Measurements from ENCODE around the gene GDI1. TPM values are rescaled to one million over a fixed set of nuclear protein-coding genes. Genes with fewer than 3 reads are reported as not detected.

The GDI1 gene
- total and polyA plus RNA-seq, 9 of the 15 experiments (the other 6 are each of a cell fraction or from before 2014, with no cell fraction given): 0.97 to 82.6 (median 37.5) TPM

DNA sequence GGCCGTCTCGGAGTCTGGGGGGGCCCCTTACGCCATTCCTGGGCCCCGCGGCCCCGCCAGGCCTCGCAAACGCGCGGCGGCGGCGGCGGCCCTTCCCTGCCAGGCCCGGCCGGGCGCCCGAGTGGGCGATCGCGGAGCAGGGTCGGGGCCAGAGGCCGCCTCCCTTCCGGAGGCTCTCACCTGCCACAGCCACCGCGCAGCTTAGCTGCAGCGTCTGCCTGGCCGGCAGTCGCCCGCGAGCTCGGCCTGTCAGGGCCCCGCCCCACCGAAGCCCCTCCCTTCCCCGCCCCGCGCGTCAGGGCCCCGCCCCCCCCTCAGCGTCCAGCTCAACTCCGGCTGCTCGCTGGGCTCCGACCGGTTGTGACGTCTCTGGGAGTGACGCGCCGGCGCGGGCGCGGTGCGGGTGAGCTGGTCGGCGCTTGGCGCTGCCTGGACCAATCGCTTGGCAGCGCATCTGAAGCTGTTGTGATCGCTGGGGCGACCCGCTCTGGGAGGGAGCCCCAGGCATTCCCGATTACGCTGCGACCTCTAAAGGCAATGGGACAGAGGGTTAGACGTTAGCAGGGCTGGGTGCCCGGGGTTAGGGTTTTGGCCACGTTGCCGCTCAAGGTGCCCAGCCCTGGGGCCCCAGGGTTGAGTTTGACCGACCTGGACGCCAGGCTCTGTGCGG lies 53.6 kb downstream of the GDI1 start, which contains the start of gene SLC10A3 (continued):
- no peak for TF ChIP-seq ETS2 (tag; IDR thresholded peaks at IDR 0.05; ENCODE audit: borderline replicate concordance, poor library complexity, severe bottlenecking)
- TF ChIP-seq CREM (IDR thresholded peaks at IDR 0.05; ENCODE audit: low read depth): peak; percentile 95
- no peak for TF ChIP-seq TARDBP (IDR thresholded peaks at IDR 0.05)
- TF ChIP-seq ETV5 (CRISPR knock-in tag; IDR thresholded peaks at IDR 0.05; ENCODE audit: low read depth): peak; percentile 30; the same call in 1 of the 2 replicates
- no peak for TF ChIP-seq CREBBP (IDR thresholded peaks at IDR 0.05; ENCODE audit: low read depth, low read length)
- no peak for TF ChIP-seq KAT7 (CRISPR knock-in tag; IDR thresholded peaks at IDR 0.05; ENCODE audit: borderline replicate concordance)
- TF ChIP-seq, protein P1, sequence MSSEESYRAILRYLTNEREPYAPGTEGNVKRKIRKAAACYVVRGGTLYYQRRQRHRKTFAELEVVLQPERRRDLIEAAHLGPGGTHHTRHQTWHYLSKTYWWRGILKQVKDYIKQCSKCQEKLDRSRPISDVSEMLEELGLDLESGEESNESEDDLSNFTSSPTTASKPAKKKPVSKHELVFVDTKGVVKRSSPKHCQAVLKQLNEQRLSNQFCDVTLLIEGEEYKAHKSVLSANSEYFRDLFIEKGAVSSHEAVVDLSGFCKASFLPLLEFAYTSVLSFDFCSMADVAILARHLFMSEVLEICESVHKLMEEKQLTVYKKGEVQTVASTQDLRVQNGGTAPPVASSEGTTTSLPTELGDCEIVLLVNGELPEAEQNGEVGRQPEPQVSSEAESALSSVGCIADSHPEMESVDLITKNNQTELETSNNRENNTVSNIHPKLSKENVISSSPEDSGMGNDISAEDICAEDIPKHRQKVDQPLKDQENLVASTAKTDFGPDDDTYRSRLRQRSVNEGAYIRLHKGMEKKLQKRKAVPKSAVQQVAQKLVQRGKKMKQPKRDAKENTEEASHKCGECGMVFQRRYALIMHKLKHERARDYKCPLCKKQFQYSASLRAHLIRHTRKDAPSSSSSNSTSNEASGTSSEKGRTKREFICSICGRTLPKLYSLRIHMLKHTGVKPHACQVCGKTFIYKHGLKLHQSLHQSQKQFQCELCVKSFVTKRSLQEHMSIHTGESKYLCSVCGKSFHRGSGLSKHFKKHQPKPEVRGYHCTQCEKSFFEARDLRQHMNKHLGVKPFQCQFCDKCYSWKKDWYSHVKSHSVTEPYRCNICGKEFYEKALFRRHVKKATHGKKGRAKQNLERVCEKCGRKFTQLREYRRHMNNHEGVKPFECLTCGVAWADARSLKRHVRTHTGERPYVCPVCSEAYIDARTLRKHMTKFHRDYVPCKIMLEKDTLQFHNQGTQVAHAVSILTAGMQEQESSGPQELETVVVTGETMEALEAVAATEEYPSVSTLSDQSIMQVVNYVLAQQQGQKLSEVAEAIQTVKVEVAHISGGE (CRISPR knock-in tag; IDR thresholded peaks at IDR 0.05): peak in 1 of 3 experiments; percentile 58; a peak in 1 of 6 replicates
- no peak for TF ChIP-seq ZNF76 (CRISPR knock-in tag; IDR thresholded peaks at IDR 0.05; ENCODE audit: borderline replicate concordance)
- TF ChIP-seq BHLHE40 (IDR thresholded peaks at IDR 0.05; ENCODE audit: low read length): no peak
- no peak for TF ChIP-seq NR2C2 (CRISPR knock-in tag; IDR thresholded peaks at IDR 0.05)
- peak; percentile 60; the same call in 1 of the 2 replicates for TF ChIP-seq NR2C2 (tag; IDR thresholded peaks at IDR 0.05)
- TF ChIP-seq HNRNPLL (IDR thresholded peaks at IDR 0.05; ENCODE audit: low read depth, low read length, poor library complexity, severe bottlenecking): peak; percentile 22
- TF ChIP-seq, protein P2, sequence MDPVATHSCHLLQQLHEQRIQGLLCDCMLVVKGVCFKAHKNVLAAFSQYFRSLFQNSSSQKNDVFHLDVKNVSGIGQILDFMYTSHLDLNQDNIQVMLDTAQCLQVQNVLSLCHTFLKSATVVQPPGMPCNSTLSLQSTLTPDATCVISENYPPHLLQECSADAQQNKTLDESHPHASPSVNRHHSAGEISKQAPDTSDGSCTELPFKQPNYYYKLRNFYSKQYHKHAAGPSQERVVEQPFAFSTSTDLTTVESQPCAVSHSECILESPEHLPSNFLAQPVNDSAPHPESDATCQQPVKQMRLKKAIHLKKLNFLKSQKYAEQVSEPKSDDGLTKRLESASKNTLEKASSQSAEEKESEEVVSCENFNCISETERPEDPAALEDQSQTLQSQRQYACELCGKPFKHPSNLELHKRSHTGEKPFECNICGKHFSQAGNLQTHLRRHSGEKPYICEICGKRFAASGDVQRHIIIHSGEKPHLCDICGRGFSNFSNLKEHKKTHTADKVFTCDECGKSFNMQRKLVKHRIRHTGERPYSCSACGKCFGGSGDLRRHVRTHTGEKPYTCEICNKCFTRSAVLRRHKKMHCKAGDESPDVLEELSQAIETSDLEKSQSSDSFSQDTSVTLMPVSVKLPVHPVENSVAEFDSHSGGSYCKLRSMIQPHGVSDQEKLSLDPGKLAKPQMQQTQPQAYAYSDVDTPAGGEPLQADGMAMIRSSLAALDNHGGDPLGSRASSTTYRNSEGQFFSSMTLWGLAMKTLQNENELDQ (CRISPR knock-in tag; IDR thresholded peaks at IDR 0.05; ENCODE audit: borderline replicate concordance): no peak
- TF ChIP-seq BDP1 (IDR thresholded peaks at IDR 0.05; ENCODE audit: insufficient read depth, insufficient read length): no peak
- 0 out of 2 replicates have a peak, but pooled peaks have one; percentile 9 for TF ChIP-seq L3MBTL2 (IDR thresholded peaks at IDR 0.05)
- TF ChIP-seq DIDO1 (tag; IDR thresholded peaks at IDR 0.05; ENCODE audit: low read depth): no peak
- TF ChIP-seq, protein P3, sequence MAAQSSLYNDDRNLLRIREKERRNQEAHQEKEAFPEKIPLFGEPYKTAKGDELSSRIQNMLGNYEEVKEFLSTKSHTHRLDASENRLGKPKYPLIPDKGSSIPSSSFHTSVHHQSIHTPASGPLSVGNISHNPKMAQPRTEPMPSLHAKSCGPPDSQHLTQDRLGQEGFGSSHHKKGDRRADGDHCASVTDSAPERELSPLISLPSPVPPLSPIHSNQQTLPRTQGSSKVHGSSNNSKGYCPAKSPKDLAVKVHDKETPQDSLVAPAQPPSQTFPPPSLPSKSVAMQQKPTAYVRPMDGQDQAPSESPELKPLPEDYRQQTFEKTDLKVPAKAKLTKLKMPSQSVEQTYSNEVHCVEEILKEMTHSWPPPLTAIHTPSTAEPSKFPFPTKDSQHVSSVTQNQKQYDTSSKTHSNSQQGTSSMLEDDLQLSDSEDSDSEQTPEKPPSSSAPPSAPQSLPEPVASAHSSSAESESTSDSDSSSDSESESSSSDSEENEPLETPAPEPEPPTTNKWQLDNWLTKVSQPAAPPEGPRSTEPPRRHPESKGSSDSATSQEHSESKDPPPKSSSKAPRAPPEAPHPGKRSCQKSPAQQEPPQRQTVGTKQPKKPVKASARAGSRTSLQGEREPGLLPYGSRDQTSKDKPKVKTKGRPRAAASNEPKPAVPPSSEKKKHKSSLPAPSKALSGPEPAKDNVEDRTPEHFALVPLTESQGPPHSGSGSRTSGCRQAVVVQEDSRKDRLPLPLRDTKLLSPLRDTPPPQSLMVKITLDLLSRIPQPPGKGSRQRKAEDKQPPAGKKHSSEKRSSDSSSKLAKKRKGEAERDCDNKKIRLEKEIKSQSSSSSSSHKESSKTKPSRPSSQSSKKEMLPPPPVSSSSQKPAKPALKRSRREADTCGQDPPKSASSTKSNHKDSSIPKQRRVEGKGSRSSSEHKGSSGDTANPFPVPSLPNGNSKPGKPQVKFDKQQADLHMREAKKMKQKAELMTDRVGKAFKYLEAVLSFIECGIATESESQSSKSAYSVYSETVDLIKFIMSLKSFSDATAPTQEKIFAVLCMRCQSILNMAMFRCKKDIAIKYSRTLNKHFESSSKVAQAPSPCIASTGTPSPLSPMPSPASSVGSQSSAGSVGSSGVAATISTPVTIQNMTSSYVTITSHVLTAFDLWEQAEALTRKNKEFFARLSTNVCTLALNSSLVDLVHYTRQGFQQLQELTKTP (IDR thresholded peaks at IDR 0.05; ENCODE audit: low read depth in 1 of 2, partially characterized antibody in 2 of 2): no peak
